SK-N-SH (cell line): ENCODE results near the gene NAV2. TPM values are rescaled to one million over a fixed set of nuclear protein-coding genes. Genes with fewer than 3 reads are reported as not detected.

Experiments
- CTCF ChIA-PET: fragments of 300-600, 350-600 bp; formaldehyde crosslinking; extraction: SDS; loops from one replicate; lab custom pipeline; 2021; lab: Yijun Ruan, JAX
- POLR2A ChIA-PET: fragments of 350-600 bp; sonication (Branson Sonifier 250); formaldehyde crosslinking; extraction: SDS; loops from one replicate; lab custom pipeline; 2020; ENCODE audit warnings: antibody characterized with exemption, inconsistent platforms; lab: Yijun Ruan, JAX
- DNase-seq: peaks from one replicate; pipeline ENCODE4 v3.0.0; 2012
- H2AFZ ChIP-seq: fragments of 200-600 bp; sonication (generic); 2 replicates; pipeline ENCODE4 v1.8.1; 2016; ENCODE audit warnings: antibody characterized with exemption, mild to moderate bottlenecking, low read depth
- H3F3A ChIP-seq: fragments of 200-600 bp; sonication (generic); replicated peaks from 2 replicates; pipeline ENCODE3; 2016; ENCODE audit warnings: antibody characterized with exemption, mild to moderate bottlenecking; ENCODE audit not compliant: insufficient read depth
- H3K27ac ChIP-seq, 2 experiments: fragments of 200-500 bp in 1 of 2; fragments of 200-600 bp in 1 of 2; sonication (Bioruptor generic) in 1 of 2; sonication (generic), shearing (Covaris generic) in 1 of 2; 2 replicates each; pipeline versions ENCODE4 v1.5.1 to v1.6.1; 2014 to 2016; ENCODE audit warnings: low read depth in 2 of 2, inconsistent platforms in 1 of 2, low read length in 1 of 2, mild to moderate bottlenecking in 1 of 2, mixed read lengths in 1 of 2
- H3K27me3 ChIP-seq: fragments of 200-600 bp; sonication (generic), shearing (Covaris generic); 2 replicates; pipeline ENCODE4 v1.6.1; 2016; ENCODE audit warnings: mixed run types; ENCODE audit not compliant: insufficient read depth
- H3K36me3 ChIP-seq, 2 experiments: fragments of 200-500 bp in 1 of 2; fragments of 200-600 bp in 1 of 2; sonication (Bioruptor generic) in 1 of 2; sonication (generic) in 1 of 2; replicated peaks in 1 of 2; 2 replicates each; pipeline versions ENCODE3 to v1.5.1; 2014 to 2016; ENCODE audit warnings: low read length in 1 of 2, mild to moderate bottlenecking in 1 of 2; ENCODE audit not compliant: insufficient read depth in 2 of 2, control insufficient read depth in 1 of 2
- H3K4me1 ChIP-seq, 2 experiments: fragments of 200-500 bp in 1 of 2; fragments of 200-600 bp in 1 of 2; sonication (Bioruptor generic) in 1 of 2; sonication (generic), shearing (Covaris generic) in 1 of 2; 2 replicates each; pipeline versions ENCODE4 v1.5.1 to v1.6.1; 2014 to 2016; ENCODE audit warnings: low read depth in 1 of 2, low read length in 1 of 2, mixed run types in 1 of 2; ENCODE audit not compliant: insufficient read depth in 2 of 2, control insufficient read depth in 1 of 2
- H3K4me2 ChIP-seq: fragments of 200-600 bp; sonication (generic), shearing (Covaris generic); 2 replicates; pipeline ENCODE4 v1.6.1; 2017; ENCODE audit warnings: mixed run types
- H3K4me3 ChIP-seq, 2 experiments: fragments of 200-500 bp in 1 of 2; fragments of 200-600 bp in 1 of 2; sonication (Bioruptor generic) in 1 of 2; sonication (generic), shearing (Covaris generic) in 1 of 2; 2 replicates each; pipeline versions ENCODE4 v1.5.1 to v1.8.1; 2014 to 2016; ENCODE audit warnings: low read depth in 2 of 2, inconsistent platforms in 1 of 2, low read length in 1 of 2, mild to moderate bottlenecking in 1 of 2, mixed read lengths in 1 of 2, moderate library complexity in 1 of 2
- H3K79me2 ChIP-seq: fragments of 200-600 bp; sonication (generic); 2 replicates; pipeline ENCODE4 v1.8.1; 2017; ENCODE audit warnings: mild to moderate bottlenecking; ENCODE audit not compliant: insufficient read depth
- H3K9ac ChIP-seq: fragments of 200-600 bp; sonication (generic); 2 replicates; pipeline ENCODE4 v1.6.1; 2017; ENCODE audit warnings: mixed run types
- H3K9me2 ChIP-seq: fragments of 200-600 bp; sonication (generic); 2 replicates; pipeline ENCODE4 v1.6.1; 2017; ENCODE audit warnings: mixed run types
- H3K9me3 ChIP-seq: fragments of 200-600 bp; sonication (generic); 2 replicates; pipeline ENCODE4 v1.6.1; 2017; ENCODE audit warnings: mixed run types, mild to moderate bottlenecking, moderate library complexity
- H4K20me1 ChIP-seq: fragments of 200-600 bp; sonication (generic); 2 replicates; pipeline ENCODE4 v1.6.1; 2017; ENCODE audit warnings: mild to moderate bottlenecking, mixed run types; ENCODE audit not compliant: insufficient read depth
- ELF1 ChIP-seq: IDR thresholded peaks from 2 replicates; pipeline ENCODE4 v1.4.0; 2012
- FOSL2 ChIP-seq: IDR thresholded peaks from 2 replicates; pipeline ENCODE4 v1.4.0; 2012; ENCODE audit warnings: low read depth, mild to moderate bottlenecking, moderate library complexity, borderline replicate concordance
- JUND ChIP-seq: IDR thresholded peaks from 2 replicates; pipeline ENCODE4 v1.4.0; 2012
- NFIC ChIP-seq: IDR thresholded peaks from 2 replicates; pipeline ENCODE4 v1.4.0; 2012; ENCODE audit warnings: borderline replicate concordance
- RAD21 ChIP-seq: IDR thresholded peaks from 2 replicates; pipeline ENCODE4 v1.6.1; 2012; ENCODE audit warnings: mild to moderate bottlenecking, low read length
- RFX5 ChIP-seq: IDR thresholded peaks from 2 replicates; pipeline ENCODE4 v1.6.1; 2012; ENCODE audit warnings: mild to moderate bottlenecking, improper control_type of control experiment, low read length
- SMC3 ChIP-seq: IDR thresholded peaks from 2 replicates; pipeline ENCODE4 v1.6.1; 2012; ENCODE audit warnings: low read depth, low read length, improper control_type of control experiment
- TCF12 ChIP-seq: IDR thresholded peaks from 2 replicates; pipeline ENCODE4 v1.4.0; 2012
- TEAD4 ChIP-seq: IDR thresholded peaks from 2 replicates; pipeline ENCODE4 v1.4.0; 2012; ENCODE audit warnings: mild to moderate bottlenecking, borderline replicate concordance; ENCODE audit not compliant: insufficient read depth
- WGBS: methylation state at CpG from one replicate; pipeline ENCODE4 v1.1.6; 2017; ENCODE audit warnings: low lambda C conversion rate; 5-methylcytosine and 5-hydroxymethylcytosine counted together
- polyA plus RNA-seq, 3 experiments: library from polyadenylated mRNA; depleted of rRNA; stranded (reverse); fragments of >200 nt; gene quantifications; 2 replicates each; pipeline ENCODE4 v1.2.3, GENCODE V29; 2012
- TF ChIP-seq, protein P1 (sequence below): fragments of 200-600 bp; sonication (generic); IDR thresholded peaks from 2 replicates; pipeline ENCODE4 v1.6.1; 2017; ENCODE audit warnings: antibody characterized with exemption, mild to moderate bottlenecking, moderate library complexity
- TF ChIP-seq, protein P2 (sequence below): IDR thresholded peaks from 2 replicates; pipeline ENCODE4 v1.6.1; 2012; ENCODE audit warnings: mild to moderate bottlenecking, low read depth, low read length, moderate library complexity
- TF ChIP-seq, protein P3 (sequence below): IDR thresholded peaks from 2 replicates; pipeline ENCODE4 v1.4.0; 2012; ENCODE audit warnings: low read depth

NAV2 gene
- polyA plus RNA-seq, 1 of the 3 experiments (the other 2 are of a cell fraction), result 26.2 TPM

DNA sequence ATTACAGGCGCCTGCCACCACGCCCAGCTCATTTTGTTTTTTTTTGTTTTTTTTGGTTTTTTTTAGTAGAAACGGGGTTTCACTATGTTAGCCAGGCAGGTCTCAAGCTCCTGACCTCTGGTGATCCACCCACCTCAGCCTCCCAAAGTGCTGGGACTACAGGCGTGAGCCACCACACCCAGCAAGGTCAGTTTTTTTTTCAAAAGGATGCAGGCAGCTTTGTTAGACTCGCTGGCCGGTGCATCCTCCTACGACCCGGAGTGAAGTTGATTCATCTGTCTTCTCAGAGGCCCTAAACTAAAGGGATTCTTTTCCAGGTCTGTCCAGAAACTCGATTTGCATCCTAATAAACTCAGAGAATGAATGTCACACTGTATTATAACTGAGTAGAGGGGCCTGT is 265.3 kb downstream of the NAV2 start (continued):
- TF ChIP-seq SMC3 (no peak), RFX5 (no peak), ELF1 (no peak), RAD21 (no peak), NFIC (no peak)
- TF ChIP-seq, protein P1, sequence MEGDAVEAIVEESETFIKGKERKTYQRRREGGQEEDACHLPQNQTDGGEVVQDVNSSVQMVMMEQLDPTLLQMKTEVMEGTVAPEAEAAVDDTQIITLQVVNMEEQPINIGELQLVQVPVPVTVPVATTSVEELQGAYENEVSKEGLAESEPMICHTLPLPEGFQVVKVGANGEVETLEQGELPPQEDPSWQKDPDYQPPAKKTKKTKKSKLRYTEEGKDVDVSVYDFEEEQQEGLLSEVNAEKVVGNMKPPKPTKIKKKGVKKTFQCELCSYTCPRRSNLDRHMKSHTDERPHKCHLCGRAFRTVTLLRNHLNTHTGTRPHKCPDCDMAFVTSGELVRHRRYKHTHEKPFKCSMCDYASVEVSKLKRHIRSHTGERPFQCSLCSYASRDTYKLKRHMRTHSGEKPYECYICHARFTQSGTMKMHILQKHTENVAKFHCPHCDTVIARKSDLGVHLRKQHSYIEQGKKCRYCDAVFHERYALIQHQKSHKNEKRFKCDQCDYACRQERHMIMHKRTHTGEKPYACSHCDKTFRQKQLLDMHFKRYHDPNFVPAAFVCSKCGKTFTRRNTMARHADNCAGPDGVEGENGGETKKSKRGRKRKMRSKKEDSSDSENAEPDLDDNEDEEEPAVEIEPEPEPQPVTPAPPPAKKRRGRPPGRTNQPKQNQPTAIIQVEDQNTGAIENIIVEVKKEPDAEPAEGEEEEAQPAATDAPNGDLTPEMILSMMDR, result no peak

DNA sequence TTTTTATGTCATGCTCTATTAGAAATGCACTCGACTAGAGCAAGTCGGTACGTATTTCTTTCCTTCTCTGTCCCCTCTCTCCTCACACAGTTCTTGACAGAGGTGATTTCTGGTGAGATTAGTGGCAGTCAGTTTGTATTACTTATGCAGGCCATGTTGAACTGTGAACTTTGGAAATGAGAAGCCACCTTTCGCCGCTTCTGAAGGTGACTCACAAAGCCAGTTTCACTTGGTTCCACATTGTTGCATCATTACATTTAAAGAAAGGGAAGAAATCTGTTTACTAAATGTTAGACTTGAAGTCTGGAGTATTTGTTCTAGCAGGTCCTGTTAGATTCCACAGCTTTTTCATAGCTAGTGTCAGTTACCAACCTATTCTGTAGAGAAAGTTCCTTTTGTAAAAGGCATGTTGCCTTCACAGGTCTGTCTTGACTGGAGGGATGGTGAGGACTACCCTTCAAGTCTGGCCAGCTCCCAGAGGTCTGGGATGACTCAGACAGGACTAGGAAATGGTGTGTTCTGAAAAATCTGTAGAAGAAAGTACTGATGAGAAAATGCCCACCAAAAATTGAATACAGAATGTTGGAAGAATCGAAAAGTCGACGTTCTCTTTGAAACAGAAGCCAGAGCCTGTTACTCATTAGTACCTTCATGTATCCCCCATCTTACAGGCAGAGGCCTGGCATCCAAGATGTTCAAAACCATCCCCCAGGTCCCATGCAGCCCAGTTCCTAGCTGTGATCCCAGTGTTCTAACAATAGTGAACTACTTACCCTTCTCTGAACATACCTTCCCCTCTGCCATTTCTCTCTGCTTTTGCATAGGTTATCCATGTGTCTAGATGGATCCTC is 266.3 kb downstream of the NAV2 start:
- peaks cover 99% of the 10 kb centered on the region for H3K79me2 ChIP-seq
- 78% methylated on average over 8 of the region's 8 CpGs for WGBS
- H2AFZ ChIP-seq, result no peak overlapping the region
- no peak overlapping the region for H3K4me3 ChIP-seq
- TF ChIP-seq JUND (peak; percentile 63), SMC3 (no peak), TCF12 (peak; percentile 40; the same call in 1 of the 2 replicates), TEAD4 (no peak), FOSL2 (peak; percentile 52; the same call in 1 of the 2 replicates), NFIC (0 out of 2 replicates have a peak, but pooled peaks have one; percentile 18)
- TF ChIP-seq, protein P2, sequence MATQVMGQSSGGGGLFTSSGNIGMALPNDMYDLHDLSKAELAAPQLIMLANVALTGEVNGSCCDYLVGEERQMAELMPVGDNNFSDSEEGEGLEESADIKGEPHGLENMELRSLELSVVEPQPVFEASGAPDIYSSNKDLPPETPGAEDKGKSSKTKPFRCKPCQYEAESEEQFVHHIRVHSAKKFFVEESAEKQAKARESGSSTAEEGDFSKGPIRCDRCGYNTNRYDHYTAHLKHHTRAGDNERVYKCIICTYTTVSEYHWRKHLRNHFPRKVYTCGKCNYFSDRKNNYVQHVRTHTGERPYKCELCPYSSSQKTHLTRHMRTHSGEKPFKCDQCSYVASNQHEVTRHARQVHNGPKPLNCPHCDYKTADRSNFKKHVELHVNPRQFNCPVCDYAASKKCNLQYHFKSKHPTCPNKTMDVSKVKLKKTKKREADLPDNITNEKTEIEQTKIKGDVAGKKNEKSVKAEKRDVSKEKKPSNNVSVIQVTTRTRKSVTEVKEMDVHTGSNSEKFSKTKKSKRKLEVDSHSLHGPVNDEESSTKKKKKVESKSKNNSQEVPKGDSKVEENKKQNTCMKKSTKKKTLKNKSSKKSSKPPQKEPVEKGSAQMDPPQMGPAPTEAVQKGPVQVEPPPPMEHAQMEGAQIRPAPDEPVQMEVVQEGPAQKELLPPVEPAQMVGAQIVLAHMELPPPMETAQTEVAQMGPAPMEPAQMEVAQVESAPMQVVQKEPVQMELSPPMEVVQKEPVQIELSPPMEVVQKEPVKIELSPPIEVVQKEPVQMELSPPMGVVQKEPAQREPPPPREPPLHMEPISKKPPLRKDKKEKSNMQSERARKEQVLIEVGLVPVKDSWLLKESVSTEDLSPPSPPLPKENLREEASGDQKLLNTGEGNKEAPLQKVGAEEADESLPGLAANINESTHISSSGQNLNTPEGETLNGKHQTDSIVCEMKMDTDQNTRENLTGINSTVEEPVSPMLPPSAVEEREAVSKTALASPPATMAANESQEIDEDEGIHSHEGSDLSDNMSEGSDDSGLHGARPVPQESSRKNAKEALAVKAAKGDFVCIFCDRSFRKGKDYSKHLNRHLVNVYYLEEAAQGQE, result peak; percentile 32; the same call in 1 of the 2 replicates
- TF ChIP-seq, protein P3, sequence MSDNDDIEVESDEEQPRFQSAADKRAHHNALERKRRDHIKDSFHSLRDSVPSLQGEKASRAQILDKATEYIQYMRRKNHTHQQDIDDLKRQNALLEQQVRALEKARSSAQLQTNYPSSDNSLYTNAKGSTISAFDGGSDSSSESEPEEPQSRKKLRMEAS, result peak; percentile 45; the same call in 1 of the 2 replicates
- POLR2A ChIA-PET, result no interaction called here
- H3F3A ChIP-seq, result peaks cover 27% of the 10 kb centered on the region
- no peak for DNase-seq
- H4K20me1 ChIP-seq, result peaks cover 46% of the 10 kb centered on the region
- peak overlapping the region; percentile 8; the same call in 1 of the 2 replicates for H3K4me2 ChIP-seq
- H3K27ac ChIP-seq, result peak overlapping the region; percentile 65 to 70
- H3K36me3 ChIP-seq, result peaks cover 23 to 54% of the 10 kb centered on the region in 2 experiments
- no peaks in the 10 kb centered on the region for H3K9me3 ChIP-seq
- no peaks in the 10 kb centered on the region for H3K27me3 ChIP-seq
- no peaks in the 10 kb centered on the region for H3K9me2 ChIP-seq
- no peak overlapping the region for H3K9ac ChIP-seq
- H3K4me1 ChIP-seq, result peaks cover 18 to 19% of the 10 kb centered on the region in 2 experiments
- CTCF ChIA-PET, result interaction anchor here (1.6 kb wide), 1 partner anchor 28 kb away, joined by 5 read pairs; no protein-coding TSS in a partner anchor
